ENCODE results near the gene PEPD.
"Not testable (repeated sequence)": the region's sequence is repeated elsewhere in the genome, so short reads cannot be mapped to it uniquely, and the experiment has no call there.

The PEPD gene

GRCh38 chr19:33486936-33487811, 34.4 kb downstream of the PEPD start:
- Histone ChIP-seq H3K9ac (ENCODE audit: low read depth, low read length) (no peak overlapping the region), H3K4me1 (ENCODE audit: control insufficient read depth, insufficient read depth, low read length) (no peaks in the 10 kb centered on the region), H3K27me3 (ENCODE audit: control insufficient read depth, insufficient read depth, low read length) (no peaks in the 10 kb centered on the region), H3K27ac (ENCODE audit: low read depth, low read length) (no peak overlapping the region), H3K9me3 (ENCODE audit: control insufficient read depth, insufficient read depth, low read length) (no peaks in the 10 kb centered on the region), H3K36me3 (ENCODE audit: control insufficient read depth, insufficient read depth, low read length) (0 out of 2 replicates have a peak, but pooled peaks cover 3% of the 10 kb centered on the region), H3K4me3 (ENCODE audit: low read depth, low read length) (no peak overlapping the region)

GRCh38 chr19:33486407-33486806, 35.2 kb downstream of the PEPD start:
- Histone ChIP-seq H3K4me1 (ENCODE audit: control insufficient read depth, insufficient read depth, low read length) (no peaks in the 10 kb centered on the region), H3K9me3 (ENCODE audit: control insufficient read depth, insufficient read depth, low read length) (no peaks in the 10 kb centered on the region), H3K9ac (ENCODE audit: low read depth, low read length) (no peak overlapping the region), H3K36me3 (ENCODE audit: control insufficient read depth, insufficient read depth, low read length) (0 out of 2 replicates have a peak, but pooled peaks cover 3% of the 10 kb centered on the region), H3K27me3 (ENCODE audit: control insufficient read depth, insufficient read depth, low read length) (no peaks in the 10 kb centered on the region), H3K4me3 (ENCODE audit: low read depth, low read length) (no peak overlapping the region), H3K27ac (ENCODE audit: low read depth, low read length) (no peak overlapping the region)

- Histone ChIP-seq H3K4me1 (ENCODE audit: control insufficient read depth, insufficient read depth, low read length) (no peaks in the 10 kb centered on the region), H3K9ac (ENCODE audit: low read depth, low read length) (no peak overlapping the region), H3K4me3 (ENCODE audit: low read depth, low read length) (no peak overlapping the region), H3K27me3 (ENCODE audit: control insufficient read depth, insufficient read depth, low read length) (no peaks in the 10 kb centered on the region), H3K9me3 (ENCODE audit: control insufficient read depth, insufficient read depth, low read length) (no peaks in the 10 kb centered on the region), H3K27ac (ENCODE audit: low read depth, low read length) (no peak overlapping the region), H3K36me3 (ENCODE audit: control insufficient read depth, insufficient read depth, low read length) (0 out of 2 replicates have a peak, but pooled peaks cover 3% of the 10 kb centered on the region)
These were observed 37.3 kb downstream of the PEPD start for GRCh38 chr19:33484226-33484774.

GRCh38 chr19:33482476-33482875, 39.1 kb downstream of the PEPD start:
- H3K36me3 ChIP-seq (ENCODE audit: control insufficient read depth, insufficient read depth, low read length), result 0 out of 2 replicates have a peak, but pooled peaks cover 5% of the 10 kb centered on the region
- H3K27me3 ChIP-seq (ENCODE audit: control insufficient read depth, insufficient read depth, low read length), result no peaks in the 10 kb centered on the region
- H3K9ac ChIP-seq (ENCODE audit: low read depth, low read length), result no peak overlapping the region
- no peak overlapping the region for H3K4me3 ChIP-seq (ENCODE audit: low read depth, low read length)
- no peak overlapping the region for H3K27ac ChIP-seq (ENCODE audit: low read depth, low read length)
- H3K4me1 ChIP-seq (ENCODE audit: control insufficient read depth, insufficient read depth, low read length), result no peaks in the 10 kb centered on the region
- no peaks in the 10 kb centered on the region for H3K9me3 ChIP-seq (ENCODE audit: control insufficient read depth, insufficient read depth, low read length)

- H3K9me3 ChIP-seq (ENCODE audit: control insufficient read depth, insufficient read depth, low read length), result no peaks in the 10 kb centered on the region
- H3K36me3 ChIP-seq (ENCODE audit: control insufficient read depth, insufficient read depth, low read length), result 0 out of 2 replicates have a peak, but pooled peaks cover 10% of the 10 kb centered on the region
These were observed 39.7 kb downstream of the PEPD start for GRCh38 chr19:33481863-33482262.

GRCh38 chr19:33479570-33479969, 42.0 kb downstream of the PEPD start:
- not testable (repeated sequence) for H3K4me1 ChIP-seq (ENCODE audit: control insufficient read depth, insufficient read depth, low read length); H3K9me3 ChIP-seq (ENCODE audit: control insufficient read depth, insufficient read depth, low read length); H3K36me3 ChIP-seq (ENCODE audit: control insufficient read depth, insufficient read depth, low read length); H3K27me3 ChIP-seq (ENCODE audit: control insufficient read depth, insufficient read depth, low read length); H3K27ac ChIP-seq (ENCODE audit: low read depth, low read length); H3K9ac ChIP-seq (ENCODE audit: low read depth, low read length); H3K4me3 ChIP-seq (ENCODE audit: low read depth, low read length)

More at GRCh38 chr19:33481863-33482262, 39.7 kb downstream of the PEPD start:
- Histone ChIP-seq H3K9ac (ENCODE audit: low read depth, low read length) (no peak overlapping the region), H3K27ac (ENCODE audit: low read depth, low read length) (no peak overlapping the region), H3K4me1 (ENCODE audit: control insufficient read depth, insufficient read depth, low read length) (no peaks in the 10 kb centered on the region), H3K27me3 (ENCODE audit: control insufficient read depth, insufficient read depth, low read length) (no peaks in the 10 kb centered on the region), H3K4me3 (ENCODE audit: low read depth, low read length) (no peak overlapping the region)

GRCh38 chr19:33477781-33478180, 43.8 kb downstream of the PEPD start:
- Histone ChIP-seq H3K9me3 (ENCODE audit: control insufficient read depth, insufficient read depth, low read length) (no peaks in the 10 kb centered on the region), H3K27ac (ENCODE audit: low read depth, low read length) (no peak overlapping the region), H3K27me3 (ENCODE audit: control insufficient read depth, insufficient read depth, low read length) (no peaks in the 10 kb centered on the region), H3K4me1 (ENCODE audit: control insufficient read depth, insufficient read depth, low read length) (no peaks in the 10 kb centered on the region), H3K4me3 (ENCODE audit: low read depth, low read length) (no peak overlapping the region), H3K36me3 (ENCODE audit: control insufficient read depth, insufficient read depth, low read length) (peaks cover 8% of the 10 kb centered on the region; the same call in 1 of the 2 replicates), H3K9ac (ENCODE audit: low read depth, low read length) (no peak overlapping the region)

GRCh38 chr19:33476151-33476707, 45.4 kb downstream of the PEPD start:
- H3K27ac ChIP-seq (ENCODE audit: low read depth, low read length), result no peak overlapping the region
- H3K9me3 ChIP-seq (ENCODE audit: control insufficient read depth, insufficient read depth, low read length), result no peaks in the 10 kb centered on the region
- no peaks in the 10 kb centered on the region for H3K27me3 ChIP-seq (ENCODE audit: control insufficient read depth, insufficient read depth, low read length)
- H3K36me3 ChIP-seq (ENCODE audit: control insufficient read depth, insufficient read depth, low read length), result peaks cover 11% of the 10 kb centered on the region
- no peaks in the 10 kb centered on the region for H3K4me1 ChIP-seq (ENCODE audit: control insufficient read depth, insufficient read depth, low read length)
- H3K9ac ChIP-seq (ENCODE audit: low read depth, low read length), result no peak overlapping the region
- no peak overlapping the region for H3K4me3 ChIP-seq (ENCODE audit: low read depth, low read length)

- no peak overlapping the region for H3K9ac ChIP-seq (ENCODE audit: low read depth, low read length)
- H3K9me3 ChIP-seq (ENCODE audit: control insufficient read depth, insufficient read depth, low read length), result no peaks in the 10 kb centered on the region
- H3K27me3 ChIP-seq (ENCODE audit: control insufficient read depth, insufficient read depth, low read length), result no peaks in the 10 kb centered on the region
- no peaks in the 10 kb centered on the region for H3K4me1 ChIP-seq (ENCODE audit: control insufficient read depth, insufficient read depth, low read length)
- no peak overlapping the region for H3K27ac ChIP-seq (ENCODE audit: low read depth, low read length)
- H3K4me3 ChIP-seq (ENCODE audit: low read depth, low read length), result no peak overlapping the region
- H3K36me3 ChIP-seq (ENCODE audit: control insufficient read depth, insufficient read depth, low read length), result peaks cover 13% of the 10 kb centered on the region
These were observed 47.8 kb downstream of the PEPD start for GRCh38 chr19:33473653-33474305.

- Histone ChIP-seq H3K4me1 (ENCODE audit: control insufficient read depth, insufficient read depth, low read length) (no peaks in the 10 kb centered on the region), H3K27me3 (ENCODE audit: control insufficient read depth, insufficient read depth, low read length) (no peaks in the 10 kb centered on the region), H3K36me3 (ENCODE audit: control insufficient read depth, insufficient read depth, low read length) (peaks cover 13% of the 10 kb centered on the region), H3K9me3 (ENCODE audit: control insufficient read depth, insufficient read depth, low read length) (no peaks in the 10 kb centered on the region), H3K9ac (ENCODE audit: low read depth, low read length) (no peak overlapping the region), H3K4me3 (ENCODE audit: low read depth, low read length) (no peak overlapping the region), H3K27ac (ENCODE audit: low read depth, low read length) (no peak overlapping the region)
These were observed 48.6 kb downstream of the PEPD start for GRCh38 chr19:33472691-33473652.
